ENCODE measurements around the gene NT5E. TPM values are rescaled to one million over a fixed set of nuclear protein-coding genes. Genes with fewer than 3 reads are reported as not detected.

Gene NT5E
- total RNA-seq, 1 experiment from 2014 or later = 0.52 TPM

DNA sequence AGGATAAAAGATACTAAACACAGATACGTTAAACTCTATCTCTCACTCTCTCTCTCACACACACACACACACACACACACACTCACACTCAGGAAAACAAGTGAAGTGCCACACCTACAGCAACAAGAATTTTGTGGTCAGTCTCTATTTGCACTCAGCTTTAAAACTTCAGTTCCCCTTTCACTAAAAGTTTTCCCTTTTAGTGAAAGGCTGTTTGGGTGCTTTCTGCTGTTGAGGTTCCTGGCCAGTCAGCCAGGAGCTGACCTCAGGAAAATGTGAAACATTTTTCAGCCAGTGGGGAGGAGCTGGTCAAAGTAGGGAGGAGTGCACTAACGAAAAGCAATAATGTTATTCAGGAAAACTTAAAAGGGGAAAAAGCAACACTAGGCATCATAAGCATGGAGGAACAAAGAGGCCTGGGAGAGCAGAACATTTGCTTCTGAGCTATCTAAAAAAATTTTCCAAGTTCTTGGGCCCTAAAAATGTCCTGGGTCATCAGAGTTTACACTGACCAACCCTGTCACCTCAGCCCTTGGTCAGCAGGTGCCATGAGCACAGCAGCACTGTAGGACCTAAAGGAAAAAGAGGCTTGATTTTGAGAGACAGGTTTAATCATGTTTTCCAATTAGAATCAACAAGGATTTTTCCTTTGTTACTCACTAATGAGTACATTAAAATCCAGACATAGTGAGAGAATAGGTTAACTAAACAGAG is 30.7 kb upstream of the NT5E start:
- no peak overlapping the region for H3K14ac ChIP-seq (ENCODE audit: insufficient read depth, low read length)
- no peak overlapping the region for H3K27ac ChIP-seq (ENCODE audit: insufficient read length, low read depth, low read length)
- DNase-seq = no peak
- no peak overlapping the region for H4K8ac ChIP-seq (replicated peaks; ENCODE audit: insufficient read length, low read depth, low read length)
- no peak overlapping the region for H2BK15ac ChIP-seq (ENCODE audit: low read depth, low read length)
- no peaks in the 10 kb centered on the region for H3K23me2 ChIP-seq (ENCODE audit: insufficient read length, low read depth, low read length, poor library complexity, severe bottlenecking)
- no peaks in the 10 kb centered on the region for H3K4me1 ChIP-seq (ENCODE audit: insufficient read depth, low read length)
- Mint-ChIP-seq H3K27ac (no peak overlapping the region), H3K27me3 (ENCODE audit: low read depth) (no peaks in the 10 kb centered on the region), H3K4me1 (no peaks in the 10 kb centered on the region; a peak in 1 of 4 replicates), H3K9me3 (no peaks in the 10 kb centered on the region), H3K36me3 (ENCODE audit: insufficient read depth in 1 of 3, low read depth in 3 of 3) (no peaks in the 10 kb centered on the region), H3K4me3 (no peak overlapping the region)
- H3K23ac ChIP-seq (ENCODE audit: insufficient read length, low read depth, low read length) = no peak overlapping the region
- H3K18ac ChIP-seq (ENCODE audit: insufficient read length, low read depth, low read length) = no peak overlapping the region
- no peak overlapping the region for H2BK5ac ChIP-seq (ENCODE audit: insufficient read length, low read length)
- WGBS (ENCODE audit: extremely low coverage, insufficient read length, low lambda C conversion rate) = no CpG with 5 or more reads among the region's 2 CpGs
- H2BK12ac ChIP-seq (ENCODE audit: insufficient read length, low read depth, low read length) = no peak overlapping the region
- no peak overlapping the region for H4K5ac ChIP-seq (ENCODE audit: insufficient read length, low read depth, low read length)
- no peak overlapping the region for H2BK20ac ChIP-seq (ENCODE audit: low read depth, low read length, poor library complexity, severe bottlenecking)
- no peak overlapping the region for H2AFZ ChIP-seq (ENCODE audit: low read length)
- no peak overlapping the region for H3K9ac ChIP-seq (ENCODE audit: extremely low read depth, insufficient read length, low read length)
- no peak overlapping the region for H3K4me2 ChIP-seq (ENCODE audit: insufficient read depth, insufficient read length, low read length)
- H3K79me1 ChIP-seq (ENCODE audit: insufficient read depth, low read depth, low read length, poor library complexity, severe bottlenecking) = no peaks in the 10 kb centered on the region
- no peak overlapping the region for H3K56ac ChIP-seq (ENCODE audit: insufficient read length, low read depth, low read length)
- no peak overlapping the region for H3K4ac ChIP-seq (ENCODE audit: low read depth, low read length)
- H3T11ph ChIP-seq (ENCODE audit: low read length) = no peak overlapping the region
- no peak overlapping the region for H2AK5ac ChIP-seq (ENCODE audit: insufficient read length, low read length)
- H3K9me3 ChIP-seq (ENCODE audit: control insufficient read depth, low read depth, low read length) = no peaks in the 10 kb centered on the region
- no peak overlapping the region for H2BK120ac ChIP-seq (ENCODE audit: low read depth, low read length, poor library complexity, severe bottlenecking)
- TF ChIP-seq, protein P1, sequence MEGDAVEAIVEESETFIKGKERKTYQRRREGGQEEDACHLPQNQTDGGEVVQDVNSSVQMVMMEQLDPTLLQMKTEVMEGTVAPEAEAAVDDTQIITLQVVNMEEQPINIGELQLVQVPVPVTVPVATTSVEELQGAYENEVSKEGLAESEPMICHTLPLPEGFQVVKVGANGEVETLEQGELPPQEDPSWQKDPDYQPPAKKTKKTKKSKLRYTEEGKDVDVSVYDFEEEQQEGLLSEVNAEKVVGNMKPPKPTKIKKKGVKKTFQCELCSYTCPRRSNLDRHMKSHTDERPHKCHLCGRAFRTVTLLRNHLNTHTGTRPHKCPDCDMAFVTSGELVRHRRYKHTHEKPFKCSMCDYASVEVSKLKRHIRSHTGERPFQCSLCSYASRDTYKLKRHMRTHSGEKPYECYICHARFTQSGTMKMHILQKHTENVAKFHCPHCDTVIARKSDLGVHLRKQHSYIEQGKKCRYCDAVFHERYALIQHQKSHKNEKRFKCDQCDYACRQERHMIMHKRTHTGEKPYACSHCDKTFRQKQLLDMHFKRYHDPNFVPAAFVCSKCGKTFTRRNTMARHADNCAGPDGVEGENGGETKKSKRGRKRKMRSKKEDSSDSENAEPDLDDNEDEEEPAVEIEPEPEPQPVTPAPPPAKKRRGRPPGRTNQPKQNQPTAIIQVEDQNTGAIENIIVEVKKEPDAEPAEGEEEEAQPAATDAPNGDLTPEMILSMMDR (conservative IDR thresholded peaks at IDR 0.05) = no peak
- H3K79me2 ChIP-seq (ENCODE audit: insufficient read depth, low read length) = no peaks in the 10 kb centered on the region
- no peak overlapping the region for H4K91ac ChIP-seq (ENCODE audit: insufficient read length, low read depth, low read length)
- H3K27me3 ChIP-seq (ENCODE audit: insufficient read depth, low read length) = no peaks in the 10 kb centered on the region; the same call in 1 of the 2 replicates
- H4K20me1 ChIP-seq (ENCODE audit: control insufficient read depth, insufficient read depth, insufficient read length) = no peaks in the 10 kb centered on the region
